CD4-positive, alpha-beta T cell treated with Interleukin-6 for 4 hours (primary cell): ENCODE data around the gene HES4.
"Not testable (repeated sequence)": the region's sequence is repeated elsewhere in the genome, so short reads cannot be mapped to it uniquely, and the experiment has no call there.

Experiments used
- DNase-seq: peaks from one replicate; pipeline ENCODE4 v3.0.0-alpha.2; 2020; ENCODE audit warnings: mixed read lengths

Gene HES4

DNA sequence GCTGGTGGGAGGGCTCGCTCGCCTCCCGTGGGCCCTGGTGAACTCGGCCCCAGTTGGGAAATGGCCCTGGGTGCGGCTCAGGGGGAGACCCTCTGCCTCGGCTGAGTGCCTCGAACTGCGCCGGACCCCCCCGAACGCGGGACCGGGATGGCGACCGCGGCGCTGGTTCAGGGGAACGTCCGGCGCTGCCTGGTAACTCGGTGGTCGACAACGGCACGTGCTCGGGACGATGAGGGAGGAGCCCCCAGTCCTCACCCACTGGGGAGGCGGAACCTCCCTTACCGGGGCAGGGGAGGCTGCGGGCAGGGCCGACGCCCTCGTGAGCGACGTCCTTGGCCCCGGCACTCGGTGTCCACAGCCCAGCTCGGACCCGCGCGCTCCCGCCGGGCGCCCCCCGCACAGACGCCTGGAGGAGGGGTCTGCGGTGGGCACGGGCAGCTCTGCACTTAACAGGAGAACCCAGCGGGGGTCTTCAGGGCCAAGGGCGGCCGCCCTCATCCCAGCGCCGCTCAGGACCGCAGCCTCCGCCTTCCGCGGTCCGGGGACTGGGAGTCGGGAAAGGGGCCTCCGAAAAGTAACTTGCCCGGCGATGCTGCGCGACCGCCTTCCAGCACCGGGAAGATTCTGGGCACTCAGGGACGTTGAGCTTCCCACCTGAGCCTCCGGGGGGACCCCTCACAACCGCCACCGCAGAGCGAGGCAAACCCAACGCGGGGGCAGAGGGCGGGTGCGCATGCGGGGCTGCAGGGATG is 1.7 kb downstream of the HES4 start:
- no peak for DNase-seq

DNA sequence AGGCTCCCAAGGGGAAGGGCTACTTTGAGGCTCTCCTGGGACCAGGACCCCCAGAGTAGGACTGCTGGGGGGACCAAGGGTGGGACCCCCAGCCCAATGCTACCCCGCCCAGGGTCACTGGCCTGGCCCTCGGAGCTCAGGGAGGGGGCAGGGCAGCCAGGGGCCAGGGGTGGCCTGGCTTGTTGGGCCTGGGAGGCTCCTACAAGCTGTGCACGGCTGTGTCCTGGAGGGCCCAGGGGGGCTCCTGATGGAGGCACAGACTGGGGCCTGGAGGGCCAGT is 2.2 kb downstream of the HES4 start:
- no peak for DNase-seq

DNA sequence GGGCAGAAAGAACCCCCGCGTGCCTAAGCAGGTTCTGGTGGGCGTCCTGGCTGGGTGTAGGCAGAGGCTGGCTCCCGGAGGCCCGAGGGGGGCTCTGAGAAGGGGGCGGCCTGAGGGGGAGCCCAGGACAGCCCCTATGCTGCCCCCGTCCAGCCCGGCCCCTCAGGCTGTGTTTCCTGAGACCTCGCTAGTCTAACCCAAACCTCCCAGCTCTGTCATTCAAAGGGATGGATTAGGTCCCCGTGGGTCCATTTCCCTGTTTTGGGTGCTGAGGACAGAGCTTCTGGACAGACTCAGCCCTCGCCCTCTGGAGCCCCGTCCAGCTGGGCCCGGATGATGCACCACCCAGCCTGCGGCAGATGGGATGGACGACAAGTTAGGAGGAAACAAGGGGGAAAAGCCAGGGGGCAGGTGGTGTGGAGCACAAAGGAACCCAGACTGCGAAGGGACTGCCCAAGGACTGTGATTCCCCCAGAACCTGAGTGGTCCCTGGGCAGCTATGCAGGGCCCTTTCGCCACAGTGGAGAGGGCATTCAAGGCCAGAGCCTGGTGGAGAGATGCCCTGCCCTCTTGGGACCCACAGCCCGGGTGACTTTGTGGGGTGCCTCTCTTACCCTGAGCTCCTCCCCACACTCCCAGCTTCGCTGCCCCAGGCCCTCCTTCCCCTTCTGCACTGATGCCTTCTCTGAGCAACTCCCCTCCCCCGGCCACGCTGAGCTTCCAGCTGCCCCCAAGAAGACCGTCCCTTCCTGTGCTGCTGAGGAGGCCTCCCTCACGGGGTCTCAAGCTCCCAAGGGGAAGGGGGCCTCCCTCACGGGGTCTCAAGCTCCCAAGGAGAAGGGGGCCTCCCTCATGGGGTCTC is 2.8 kb downstream of the HES4 start:
- no peak for DNase-seq

DNA sequence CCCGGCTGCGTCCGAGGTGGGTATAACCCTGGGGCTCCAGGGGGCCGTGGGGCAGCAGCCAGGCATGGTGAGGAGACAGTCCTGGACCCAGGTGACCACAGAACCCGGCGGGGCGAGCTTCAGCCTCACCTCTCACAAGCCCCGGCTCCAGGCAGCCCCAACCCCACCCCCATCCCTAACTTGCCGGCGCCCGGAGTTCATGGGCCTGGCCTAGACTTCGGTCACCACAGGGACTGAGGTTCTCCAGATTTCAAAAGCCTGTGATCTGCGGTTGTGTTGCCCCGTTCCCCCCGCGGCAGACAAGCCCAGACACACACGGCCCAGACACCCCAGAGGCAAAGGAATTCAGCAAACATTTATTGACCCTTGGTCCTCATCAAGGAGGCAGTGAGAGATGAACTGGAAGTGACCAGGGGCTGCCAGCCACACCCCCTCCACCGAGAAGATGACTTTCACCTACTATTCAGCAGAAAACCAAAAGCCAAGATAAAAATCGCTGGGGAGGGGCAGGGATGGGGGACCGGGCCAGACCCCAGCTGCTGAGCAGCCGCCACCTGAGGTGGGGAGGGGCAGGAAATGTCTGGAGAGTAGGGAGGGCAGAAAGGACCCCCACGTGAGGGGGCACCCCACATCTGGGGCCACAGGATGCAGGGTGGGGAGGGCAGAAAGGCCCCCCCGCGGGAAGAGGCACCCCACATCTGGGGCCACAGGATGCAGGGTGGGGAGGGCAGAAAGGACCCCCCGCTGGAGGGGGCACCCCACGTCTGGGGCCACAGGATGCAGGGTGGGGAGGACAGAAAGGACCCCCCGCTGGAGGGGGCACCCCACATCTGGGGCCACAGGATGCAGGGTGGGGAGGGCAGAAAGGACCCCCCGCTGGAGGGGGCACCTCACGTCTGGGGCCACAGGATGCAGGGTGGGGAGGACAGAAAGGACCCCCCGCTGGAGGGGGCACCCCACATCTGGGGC is 3.9 kb downstream of the HES4 start:
- no peak for DNase-seq

DNA sequence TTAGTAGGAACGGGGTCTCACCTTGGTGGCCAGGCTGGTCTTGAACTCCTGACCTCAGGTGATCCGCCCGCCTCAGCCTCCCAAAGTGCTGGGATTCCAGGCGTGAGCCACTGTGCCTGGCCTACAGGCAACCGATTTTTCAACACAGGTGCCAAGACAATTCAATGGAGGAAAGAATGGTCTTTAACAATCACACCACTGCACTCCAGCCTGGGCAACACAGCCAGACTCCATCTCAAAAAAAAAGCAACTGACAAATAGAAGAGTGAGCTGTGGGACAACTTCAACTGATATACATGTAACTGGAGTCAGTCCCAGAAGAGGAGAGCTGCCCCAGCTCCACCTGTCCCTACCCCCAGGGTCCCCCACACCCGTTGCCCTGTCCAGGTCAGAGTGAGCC is 5.4 kb downstream of the HES4 start:
- DNase-seq, result not testable (repeated sequence)

DNA sequence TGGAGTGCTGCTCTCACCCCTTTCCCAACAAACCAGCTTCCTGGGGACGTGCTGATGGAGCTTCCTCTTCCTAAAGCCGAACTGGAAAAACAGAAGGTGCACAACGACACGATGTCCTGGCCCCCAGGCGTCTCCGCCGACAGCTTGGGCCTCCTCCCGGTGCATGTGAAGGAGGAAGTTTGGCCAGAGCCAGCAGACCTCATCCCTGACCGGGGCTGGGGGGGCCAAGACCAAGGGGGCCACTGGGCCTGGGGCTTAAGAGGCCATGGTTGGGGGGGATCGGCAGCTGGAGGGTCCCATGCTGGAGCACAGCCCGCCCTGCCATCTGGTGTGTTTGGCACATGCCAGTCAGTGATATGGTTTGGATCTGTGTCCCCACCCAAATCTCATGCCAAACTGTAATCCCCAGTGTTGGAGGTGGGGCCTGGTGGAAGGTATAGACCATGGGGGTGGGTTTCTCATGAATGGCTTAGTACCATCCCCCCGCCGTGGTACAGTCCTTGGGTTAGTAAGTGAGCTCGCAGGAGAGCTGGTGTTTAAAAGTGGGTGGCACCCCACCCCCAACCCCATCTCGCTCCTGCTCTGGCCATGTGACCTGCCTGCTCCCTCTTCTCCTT is 6.4 kb downstream of the HES4 start:
- no peak for DNase-seq

DNA sequence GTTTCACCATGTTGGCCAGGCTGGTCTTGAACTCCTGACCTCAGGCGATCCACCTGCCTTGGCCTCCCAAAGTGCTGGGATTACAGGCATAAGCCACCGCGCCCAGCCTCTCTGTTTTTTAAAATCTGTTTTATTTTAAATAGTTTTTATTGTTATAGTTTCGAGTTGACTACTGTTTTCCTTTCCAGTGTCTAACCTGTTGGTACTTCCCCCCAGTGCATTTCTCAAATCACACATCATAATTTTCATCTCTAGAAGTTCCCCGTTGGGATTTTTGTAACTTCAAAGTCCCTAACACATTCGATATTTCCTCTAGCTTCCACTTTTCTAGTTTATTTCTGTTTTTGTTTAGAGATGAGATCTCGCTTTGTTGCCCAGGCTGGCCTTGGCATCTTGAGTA is 7.5 kb downstream of the HES4 start:
- DNase-seq, result no peak

DNA sequence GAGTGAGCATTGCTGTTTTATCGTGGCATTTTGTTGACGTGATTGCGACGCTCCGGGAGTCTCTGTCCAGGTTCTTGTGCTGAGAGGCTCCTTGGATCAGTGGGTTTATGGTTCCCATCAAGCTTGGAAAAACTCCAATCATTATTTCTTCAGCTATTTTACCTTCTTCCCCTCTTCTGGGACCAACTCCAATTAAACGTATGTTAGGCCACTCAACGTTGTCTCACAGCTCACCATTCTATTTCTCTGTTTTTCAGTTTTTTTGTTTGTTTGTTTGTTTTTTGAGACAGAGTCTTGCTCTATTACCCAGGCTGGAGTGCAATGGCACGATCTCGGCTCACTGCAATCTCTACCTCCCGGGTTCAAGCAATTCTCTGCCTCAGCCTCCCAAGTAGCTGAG is 8.0 kb downstream of the HES4 start:
- DNase-seq, result no peak

DNA sequence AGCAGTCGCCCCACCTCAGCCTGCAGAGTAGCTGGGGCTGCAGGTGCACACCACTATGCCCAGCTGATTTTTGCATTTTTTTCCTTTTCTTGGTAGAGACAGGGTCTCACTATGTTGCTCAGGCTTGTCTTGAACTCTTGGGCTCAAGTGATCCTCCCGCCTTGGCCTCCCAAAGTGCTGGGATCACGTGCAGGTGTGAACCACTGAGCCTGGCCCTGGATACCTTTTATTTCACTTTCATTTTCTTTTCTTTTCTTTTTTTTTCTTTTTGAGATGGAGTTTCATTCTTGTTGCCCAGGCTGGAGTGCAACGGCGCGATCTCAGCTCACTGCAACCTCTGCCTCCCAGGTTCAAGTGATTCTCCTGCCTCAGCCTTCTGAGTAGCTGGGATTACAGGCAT is 8.6 kb downstream of the HES4 start:
- DNase-seq, result not testable (repeated sequence)

DNA sequence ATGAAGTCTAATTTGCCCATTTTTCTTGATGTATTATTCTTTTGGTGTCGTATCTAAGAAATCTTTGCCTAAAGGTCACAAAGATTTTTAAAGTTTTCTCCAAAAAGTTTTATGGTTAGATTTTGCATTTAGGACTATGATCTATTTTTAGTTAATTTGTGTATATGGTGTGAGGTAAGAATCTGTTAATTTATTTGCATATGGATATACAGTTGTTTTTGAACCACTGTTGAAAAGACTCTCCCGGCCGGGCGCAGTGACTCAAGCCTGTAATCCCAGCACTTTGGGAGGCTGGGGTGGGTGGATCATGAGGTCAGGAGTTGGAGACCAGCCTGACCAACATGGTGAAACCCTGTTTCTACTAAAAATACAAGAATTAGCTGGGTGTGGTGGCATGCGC is 11.8 kb downstream of the HES4 start:
- not testable (repeated sequence) for DNase-seq

DNA sequence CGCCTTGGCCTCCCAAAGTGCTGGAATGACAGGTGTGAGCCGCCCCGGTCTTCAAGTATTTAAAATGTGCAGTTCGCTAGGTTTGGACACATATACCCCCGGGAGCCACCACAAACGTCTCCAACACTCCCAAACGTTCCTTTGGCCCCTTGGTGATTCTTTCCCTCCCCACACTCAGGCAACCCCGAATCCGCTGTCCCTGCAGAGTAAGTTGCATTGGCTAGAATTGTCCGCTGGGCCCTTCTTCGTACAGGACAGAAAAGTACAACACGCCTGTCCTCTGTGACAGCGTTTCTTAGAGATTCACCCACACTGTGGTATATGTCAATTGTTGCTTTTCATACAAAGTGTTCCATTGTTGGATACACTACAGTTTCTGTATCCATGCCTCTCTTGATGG is 14.8 kb downstream of the HES4 start:
- DNase-seq, result no peak

DNA sequence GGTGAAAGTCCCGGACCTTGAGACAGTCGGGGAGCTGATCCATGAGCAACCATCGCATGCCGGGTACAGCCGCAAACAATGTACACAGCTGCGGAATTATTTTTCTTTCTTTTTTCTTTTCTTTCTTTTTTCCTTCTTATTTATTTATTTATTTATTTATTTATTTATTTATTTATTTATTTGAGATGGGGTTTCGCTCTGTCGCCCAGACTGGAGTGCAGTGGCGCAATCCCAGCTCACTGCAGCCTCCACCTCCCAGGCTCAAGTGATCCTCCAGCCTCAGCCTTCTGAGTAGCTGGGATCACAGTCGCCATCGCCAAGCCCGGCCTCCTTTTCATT is 15.5 kb downstream of the HES4 start:
- DNase-seq, result no peak

DNA sequence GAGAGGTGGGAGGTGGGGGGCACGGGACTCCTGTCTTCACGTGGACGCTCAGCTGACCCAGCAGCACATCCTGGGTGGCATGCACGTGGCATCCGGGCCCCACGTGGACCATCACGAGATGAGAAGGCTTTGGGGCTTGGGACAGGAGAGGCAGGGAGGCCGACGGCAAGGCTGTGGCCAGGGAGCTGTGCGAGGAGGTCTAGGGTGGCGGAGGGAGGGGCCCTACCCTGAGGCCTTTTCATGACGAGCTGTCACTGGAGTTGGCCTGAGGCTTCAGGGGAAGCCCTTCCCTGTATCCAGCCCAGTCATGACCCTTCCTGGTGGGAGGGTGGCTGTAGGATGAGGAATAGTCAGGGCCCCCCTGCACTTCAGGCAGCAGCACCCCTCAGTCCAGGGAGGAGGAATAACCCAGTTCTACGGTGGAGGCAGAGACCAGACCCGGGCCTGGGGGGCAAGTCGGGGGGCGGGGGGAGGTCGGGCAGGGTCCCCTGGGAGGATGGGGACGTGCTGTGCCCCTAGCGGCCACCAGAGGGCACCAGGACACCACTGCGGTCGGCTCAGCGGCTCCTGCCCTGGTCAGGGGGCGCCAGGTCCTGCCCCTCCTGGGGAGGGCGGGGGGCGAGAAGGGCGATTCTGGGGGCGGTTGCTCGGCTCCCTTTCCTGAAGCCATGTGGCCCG is 16.0 kb downstream of the HES4 start:
- peak; percentile 68 for DNase-seq

DNA sequence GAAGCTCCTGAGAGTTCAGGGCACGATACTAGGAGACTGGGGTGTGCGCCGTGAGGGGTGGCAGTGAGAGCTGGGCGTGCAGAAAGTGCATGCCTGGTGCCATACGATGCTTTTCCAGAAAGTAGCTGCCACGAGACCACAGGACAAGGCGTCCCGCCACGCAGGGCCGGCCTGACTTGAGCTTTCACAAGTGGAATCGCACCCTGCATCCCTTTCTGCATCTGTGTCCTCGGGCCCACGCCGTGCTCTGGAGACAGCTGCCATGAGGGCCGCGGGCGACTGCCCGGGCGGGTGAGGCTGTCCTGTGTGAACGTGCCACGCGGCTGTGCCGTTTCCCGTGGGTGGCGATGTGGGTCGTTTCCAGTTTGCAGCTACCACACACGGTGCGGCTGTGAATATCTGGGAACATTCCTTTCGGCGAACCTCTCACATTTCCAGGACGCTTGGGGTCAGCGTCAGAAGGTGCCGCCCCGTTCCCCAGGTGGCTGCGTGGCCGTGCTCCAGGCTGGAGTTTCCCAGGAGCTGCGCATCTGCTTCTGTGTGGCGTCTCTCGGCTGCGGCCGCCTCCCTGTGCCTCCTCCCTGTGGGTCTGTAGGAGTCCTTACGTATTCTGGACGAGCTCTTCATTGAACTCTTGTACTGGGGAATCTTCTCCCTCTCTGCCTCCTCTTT is 17.0 kb downstream of the HES4 start:
- no peak for DNase-seq

DNA sequence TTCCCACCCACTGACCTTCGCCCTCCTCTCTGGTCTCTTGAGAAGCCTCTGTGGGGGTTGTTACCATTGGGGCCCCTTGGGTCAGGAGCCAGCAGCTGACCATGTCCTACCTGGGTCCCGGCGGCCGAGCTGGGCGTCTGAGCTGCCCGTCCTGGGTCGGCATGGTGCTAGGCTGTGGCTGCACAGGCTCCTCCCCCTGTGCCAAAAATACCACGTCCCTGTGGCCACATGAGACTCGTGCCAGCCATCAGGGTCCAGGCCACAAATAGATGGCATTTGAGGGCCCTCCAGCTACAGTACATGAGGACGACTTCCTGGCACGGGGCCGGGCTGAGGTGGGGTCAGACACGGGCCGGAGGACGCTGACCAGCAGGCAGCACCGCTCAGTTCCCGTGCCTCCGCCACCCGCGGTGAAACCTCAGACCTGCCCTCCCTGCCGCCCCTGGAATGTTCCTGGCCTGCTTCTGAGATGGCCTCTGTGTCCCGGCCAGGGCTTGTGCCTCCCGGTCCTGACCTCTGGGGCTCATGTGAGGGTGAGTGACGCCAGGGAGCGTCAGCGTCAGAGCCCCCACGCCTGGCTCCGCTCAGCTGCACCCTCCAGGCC is 17.8 kb downstream of the HES4 start, which contains the start of gene PERM1:
Gene PERM1, minus strand, starts transcription at position 139 of the 604 bp plus-strand sequence. CDS start 1,064 bp downstream, outside the sequence.
- no peak for DNase-seq

DNA sequence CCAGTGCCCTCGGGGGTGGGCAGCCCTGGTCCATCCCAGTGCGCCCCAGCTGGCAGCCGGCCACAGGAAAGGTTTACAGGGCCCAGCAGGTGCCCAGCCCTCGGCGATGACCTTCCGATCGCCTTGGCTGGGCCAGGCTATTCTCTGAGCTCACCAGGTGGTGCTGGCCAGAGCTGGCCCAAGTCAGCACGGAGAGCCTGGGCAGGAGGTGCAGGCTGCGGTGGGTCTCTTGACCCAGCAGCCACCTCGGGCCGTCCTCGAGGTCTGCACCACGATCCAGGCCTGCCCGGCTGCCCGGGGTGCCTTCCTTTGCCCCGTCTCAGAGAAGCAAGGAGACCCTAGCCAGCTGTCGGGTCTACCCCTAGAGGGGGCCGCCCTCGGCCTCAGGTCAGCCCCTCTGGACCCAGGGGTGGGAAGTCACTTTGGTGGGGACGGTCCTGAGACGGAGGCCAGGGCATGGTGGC is 18.4 kb downstream of the HES4 start:
- DNase-seq, result no peak

DNA sequence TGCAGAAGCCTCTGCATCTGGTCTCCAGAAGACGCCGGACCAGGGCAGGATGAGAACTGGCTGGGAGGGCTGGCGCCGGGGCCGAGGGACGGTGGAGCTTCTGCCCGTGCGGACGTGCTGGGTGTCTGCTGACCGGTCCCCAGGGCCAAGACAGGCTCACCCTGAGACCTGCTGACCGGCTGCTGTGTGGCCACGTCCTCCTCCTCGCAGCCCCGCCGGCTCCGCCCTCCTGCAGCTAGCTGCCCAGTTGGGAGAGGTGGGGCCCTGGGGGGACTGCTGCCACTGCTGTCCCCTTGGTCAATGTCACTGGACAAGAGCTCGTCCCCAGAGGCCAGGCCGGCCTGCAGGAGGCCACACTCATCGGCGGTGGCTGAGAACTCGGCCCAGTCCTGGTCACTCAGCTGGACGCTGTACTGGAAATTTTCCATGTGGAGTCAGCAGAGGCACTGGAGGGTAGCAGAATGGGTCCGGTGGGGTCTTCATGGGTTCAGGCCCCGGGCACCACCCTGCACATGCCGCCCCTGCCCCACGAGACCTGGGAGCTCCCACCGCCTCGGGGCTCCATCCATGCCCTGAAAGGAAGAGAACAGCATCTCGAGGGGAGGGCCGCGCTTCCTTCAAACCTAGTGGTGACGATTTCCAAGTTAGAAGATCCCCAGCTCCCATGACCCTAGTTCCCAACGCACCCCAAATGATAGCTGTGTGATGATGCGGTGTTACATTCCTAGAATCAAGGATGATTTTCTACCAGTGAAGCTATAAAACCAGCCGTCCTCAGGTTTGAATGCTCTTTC is 19.1 kb downstream of the HES4 start:
- no peak for DNase-seq

DNA sequence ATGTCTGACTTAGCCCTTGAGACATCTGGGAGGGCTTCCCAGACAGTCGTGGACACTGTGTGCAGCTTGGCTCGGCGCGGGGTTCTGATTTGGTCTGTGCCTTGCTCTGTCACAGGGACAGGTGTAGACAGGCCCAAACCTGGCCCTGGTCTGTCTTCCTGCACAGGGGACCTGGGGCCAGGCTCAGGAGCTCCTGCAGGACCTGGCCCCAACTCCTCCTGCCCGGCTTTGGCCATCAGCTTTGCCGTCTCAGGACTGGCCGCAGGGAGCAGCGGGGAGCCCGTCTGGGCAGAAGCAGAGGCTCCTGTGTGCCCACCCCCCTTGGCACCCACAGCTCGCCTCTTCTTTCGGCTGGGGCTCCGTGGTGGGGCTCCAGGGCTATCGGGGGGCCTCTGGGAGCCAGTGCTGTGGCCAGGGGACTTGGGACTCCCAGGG is 19.7 kb downstream of the HES4 start:
- no peak for DNase-seq

DNA sequence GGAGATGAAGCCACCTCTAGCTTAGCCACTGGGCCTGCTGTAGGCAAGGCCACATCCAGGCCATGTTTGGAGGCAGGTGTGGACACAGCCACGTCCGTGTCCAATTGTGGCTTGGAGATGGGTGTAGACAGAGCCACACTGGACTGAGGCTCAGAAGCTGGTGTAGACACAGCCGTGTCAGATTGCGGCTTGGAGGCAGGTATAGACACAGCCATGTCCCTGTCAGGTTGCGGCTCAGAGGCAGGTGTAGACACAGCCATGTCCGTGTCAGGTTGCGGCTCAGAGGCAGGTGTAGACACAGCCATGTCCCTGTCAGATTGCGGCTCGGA is 20.2 kb downstream of the HES4 start:
- no peak for DNase-seq
